IMR-90 (cell line): ENCODE data around the gene SVIL. TPM values are rescaled to one million over a fixed set of nuclear protein-coding genes. Genes with fewer than 3 reads are reported as not detected.

ENCODE experiments used
- ATAC-seq: fragments of 200-7000 bp; cut with Tn5 transposase; 2 replicates; pipeline ENCODE4 v1.9.1; 2020; ENCODE audit warnings: low read depth, mild to moderate bottlenecking, moderate library complexity
- BruUV-seq: library from RNA; stranded (reverse); fragments of 400-500 nt; replicated peaks from 2 replicates; lab custom pipeline; 2021; lab: Mats Ljungman, UMichigan
- CTCF ChIA-PET: fragments of 300-600 bp; formaldehyde crosslinking; extraction: SDS; loops from one replicate; lab custom pipeline; 2021; ENCODE audit warnings: antibody characterized with exemption; lab: Yijun Ruan, JAX
- POLR2A ChIA-PET: fragments of 300-600 bp; sonication (Branson Sonifier 250); formaldehyde crosslinking; loops from one replicate; lab custom pipeline; 2022; ENCODE audit warnings: antibody characterized with exemption; ENCODE audit not compliant: unreplicated experiment; lab: Charles Lee
- DNase-seq: peaks from one replicate; pipeline ENCODE4 v3.0.0; 2013
- H2AFZ ChIP-seq: replicated peaks from 2 replicates; pipeline ENCODE3; 2013; ENCODE audit warnings: low read length, mild to moderate bottlenecking; ENCODE audit not compliant: poor library complexity
- H2AK5ac ChIP-seq: 2 replicates; pipeline ENCODE4 v1.6.1; 2013; ENCODE audit warnings: low read depth, low read length, inconsistent platforms
- H2AK9ac ChIP-seq: replicated peaks from 2 replicates; pipeline ENCODE3; 2013; ENCODE audit warnings: mild to moderate bottlenecking, low read depth, low read length, moderate library complexity; ENCODE audit not compliant: poor library complexity
- H2BK120ac ChIP-seq: 2 replicates; pipeline ENCODE4 v1.6.1; 2013; ENCODE audit warnings: low read depth, low read length, inconsistent platforms
- H2BK15ac ChIP-seq: 3 replicates; pipeline ENCODE4 v1.6.1; 2013; ENCODE audit warnings: low read depth, low read length, inconsistent platforms
- H2BK20ac ChIP-seq: 2 replicates; pipeline ENCODE4 v1.6.1; 2013; ENCODE audit warnings: low read depth, mild to moderate bottlenecking, inconsistent platforms, low read length, moderate library complexity
- H2BK5ac ChIP-seq: 2 replicates; pipeline ENCODE4 v1.6.1; 2013; ENCODE audit warnings: mild to moderate bottlenecking, low read depth, low read length, inconsistent platforms; ENCODE audit not compliant: poor library complexity, severe bottlenecking
- H3K14ac ChIP-seq: replicated peaks from 2 replicates; pipeline ENCODE4 v1.6.1; 2013; ENCODE audit warnings: low read depth, low read length, inconsistent platforms
- H3K18ac ChIP-seq: 2 replicates; pipeline ENCODE4 v1.6.1; 2013; ENCODE audit warnings: low read depth, low read length, control low read depth
- H3K23ac ChIP-seq: 2 replicates; pipeline ENCODE4 v1.6.1; 2013; ENCODE audit warnings: low read depth, low read length, inconsistent platforms
- H3K27ac ChIP-seq: 2 replicates; pipeline ENCODE4 v1.5.1; 2013; ENCODE audit warnings: mild to moderate bottlenecking, control low read depth, low read length; ENCODE audit not compliant: insufficient read depth
- H3K27me3 ChIP-seq: 2 replicates; pipeline ENCODE4 v1.6.1; 2013; ENCODE audit warnings: low read length; ENCODE audit not compliant: control insufficient read depth, insufficient read depth
- H3K36me3 ChIP-seq: 2 replicates; pipeline ENCODE4 v1.6.1; 2013; ENCODE audit warnings: low read length, mixed read lengths; ENCODE audit not compliant: control insufficient read depth, insufficient read depth
- H3K4ac ChIP-seq: 2 replicates; pipeline ENCODE4 v1.6.1; 2013; ENCODE audit warnings: low read depth, low read length, inconsistent platforms
- H3K4me1 ChIP-seq: 2 replicates; pipeline ENCODE4 v1.6.1; 2013; ENCODE audit warnings: low read length, mixed read lengths; ENCODE audit not compliant: control insufficient read depth, insufficient read depth
- H3K4me2 ChIP-seq: 2 replicates; pipeline ENCODE4 v1.6.1; 2013; ENCODE audit warnings: low read depth, mild to moderate bottlenecking, control low read depth, low read length, moderate library complexity
- H3K4me3 ChIP-seq: 2 replicates; pipeline ENCODE4 v1.5.1; 2013; ENCODE audit warnings: low read depth, mild to moderate bottlenecking, control low read depth, low read length, moderate library complexity; ENCODE audit not compliant: insufficient read depth
- H3K56ac ChIP-seq: 2 replicates; pipeline ENCODE4 v1.6.1; 2013; ENCODE audit warnings: low read length, inconsistent platforms; ENCODE audit not compliant: insufficient read depth; ENCODE audit errors: extremely low read depth
- H3K79me1 ChIP-seq, 2 experiments: 2 replicates each; pipeline ENCODE4 v1.6.1; 2013; ENCODE audit warnings: low read length in 2 of 2, inconsistent platforms in 1 of 2, low read depth in 1 of 2
- H3K9ac ChIP-seq: 2 replicates; pipeline ENCODE4 v1.6.1; 2013; ENCODE audit warnings: low read depth, low read length, control low read depth
- H3K9me1 ChIP-seq: 2 replicates; pipeline ENCODE4 v1.6.1; 2013; ENCODE audit warnings: low read length, inconsistent platforms; ENCODE audit not compliant: insufficient read depth
- H3K9me3 ChIP-seq: 2 replicates; pipeline ENCODE4 v1.6.1; 2013; ENCODE audit warnings: low read length; ENCODE audit not compliant: control insufficient read depth, insufficient read depth
- H4K20me1 ChIP-seq: 2 replicates; pipeline ENCODE4 v1.6.1; 2013; ENCODE audit warnings: low read length, inconsistent platforms; ENCODE audit not compliant: insufficient read depth
- H4K5ac ChIP-seq: 2 replicates; pipeline ENCODE4 v1.6.1; 2013; ENCODE audit warnings: mild to moderate bottlenecking, low read depth, low read length, control low read depth
- H4K8ac ChIP-seq, 2 experiments: 2 replicates each; pipeline ENCODE4 v1.6.1; 2013; ENCODE audit warnings: low read depth in 2 of 2, low read length in 2 of 2, control low read depth in 1 of 2, inconsistent platforms in 1 of 2
- H4K91ac ChIP-seq: 2 replicates; pipeline ENCODE4 v1.6.1; 2013; ENCODE audit warnings: low read depth, low read length, inconsistent platforms; ENCODE audit not compliant: insufficient read depth
- BHLHE40 ChIP-seq: fragments of 150-350 bp; IDR thresholded peaks from 2 replicates; pipeline ENCODE4 v1.6.1; 2016; ENCODE audit warnings: mild to moderate bottlenecking, low read depth, low read length
- CEBPB ChIP-seq: IDR thresholded peaks from 2 replicates; pipeline ENCODE4 v1.6.1; 2012; ENCODE audit warnings: low read depth, low read length, improper control_type of control experiment
- FOS ChIP-seq: fragments of 150-350 bp; IDR thresholded peaks from 2 replicates; pipeline ENCODE4 v1.6.1; 2016; ENCODE audit warnings: low read depth, low read length
- MAFK ChIP-seq: IDR thresholded peaks from 2 replicates; pipeline ENCODE4 v1.6.1; 2012; ENCODE audit warnings: low read depth, low read length, improper control_type of control experiment
- MAZ ChIP-seq: IDR thresholded peaks from 2 replicates; pipeline ENCODE4 v1.6.1; 2012; ENCODE audit warnings: low read depth, mild to moderate bottlenecking, low read length, improper control_type of control experiment, moderate library complexity, borderline replicate concordance
- MXI1 ChIP-seq: IDR thresholded peaks from 2 replicates; pipeline ENCODE4 v1.6.1; 2012; ENCODE audit warnings: low read depth, mild to moderate bottlenecking, low read length, moderate library complexity, borderline replicate concordance
- NFE2L2 ChIP-seq: fragments of 150-350 bp; IDR thresholded peaks from 2 replicates; pipeline ENCODE4 v1.6.1; 2016; ENCODE audit warnings: low read depth, mild to moderate bottlenecking, low read length
- POLR2A ChIP-seq: IDR thresholded peaks from 2 replicates; pipeline ENCODE4 v1.6.1; 2012; ENCODE audit warnings: mild to moderate bottlenecking, low read depth, low read length
- RCOR1 ChIP-seq: IDR thresholded peaks from 2 replicates; pipeline ENCODE4 v1.6.1; 2012; ENCODE audit warnings: mild to moderate bottlenecking, low read length, improper control_type of control experiment; ENCODE audit not compliant: insufficient replicate concordance
- RFX5 ChIP-seq: IDR thresholded peaks from 2 replicates; pipeline ENCODE4 v1.8.0; 2012; ENCODE audit warnings: low read depth, mild to moderate bottlenecking, low read length, moderate library complexity
- USF2 ChIP-seq: fragments of 150-350 bp; IDR thresholded peaks from 2 replicates; pipeline ENCODE4 v1.6.1; 2017; ENCODE audit warnings: mild to moderate bottlenecking, antibody characterized with exemption, low read length, low read depth
- WGBS, 2 experiments: methylation state at CpG; one replicate each; pipeline versions ENCODE4 v1.1.5 to v1.1.7; 2013; ENCODE audit warnings: missing lambda C conversion rate in 2 of 2; ENCODE audit not compliant: insufficient read length in 1 of 2; ENCODE audit errors: extremely low coverage in 2 of 2; 5-methylcytosine and 5-hydroxymethylcytosine counted together
- dilution Hi-C: fragments of 300-500 bp; cut with HindIII; formaldehyde crosslinking; loops from one replicate; pipeline ENCODE4 v1.14.3; 2018; ENCODE audit warnings: low sequenced_read_pairs; ENCODE audit not compliant: unreplicated experiment
- in situ Hi-C: fragments of 300-500 bp; cut with MboI; formaldehyde crosslinking; loops from 3 replicates; pipeline ENCODE4 v1.14.3; 2019; ENCODE audit warnings: low sequenced_read_pairs, inconsistent platforms, mixed read lengths
- intact Hi-C: fragments of 100-400 bp; cut with micrococcal nuclease; formaldehyde crosslinking; loops from 2 replicates; pipeline ENCODE4 v1.10.0; 2022
- polyA plus RNA-seq, 3 experiments: library from polyadenylated mRNA; depleted of rRNA; stranded (reverse); fragments of >200 nt; gene quantifications; 2 replicates each; pipeline ENCODE4 v1.2.3, GENCODE V29; 2012; ENCODE audit warnings: low replicate concordance in 1 of 3
- total RNA-seq: library from RNA; depleted of rRNA; stranded (reverse); fragments of >200 nt; gene quantifications from 2 replicates; pipeline ENCODE4 v1.2.3, GENCODE V29; 2012
- TF ChIP-seq, protein P1 (sequence below): fragments of 150-350 bp; IDR thresholded peaks from 2 replicates; pipeline ENCODE4 v1.6.1; 2016; ENCODE audit warnings: low read depth, mild to moderate bottlenecking, low read length, moderate library complexity, borderline replicate concordance
- TF ChIP-seq, protein P2 (sequence below): conservative IDR thresholded peaks from 2 replicates; pipeline ENCODE4 v1.5.1; 2012; ENCODE audit warnings: mild to moderate bottlenecking, low read depth, low read length, improper control_type of control experiment

The SVIL gene
- total and polyA plus RNA-seq, 2 of the 4 experiments (the other 2 are of a cell fraction) = 11.5 to 11.6 TPM

DNA sequence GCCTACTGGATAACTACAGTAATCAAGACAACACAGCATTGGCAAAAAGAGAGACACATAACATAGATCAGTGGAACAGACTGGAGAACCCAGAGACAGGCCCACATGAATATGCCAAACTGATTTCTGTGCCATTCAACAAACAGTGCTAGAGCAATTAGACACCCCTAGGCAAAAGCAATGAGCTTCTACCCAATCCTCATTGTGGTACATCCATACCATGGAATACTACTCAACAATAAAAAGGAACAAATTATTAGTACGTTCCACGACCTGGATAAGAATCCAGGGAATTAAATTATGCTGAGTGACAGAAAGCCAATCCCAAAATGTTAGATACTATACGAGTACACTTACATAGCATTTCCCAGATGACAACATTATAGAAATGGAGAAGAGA lies 2.8 kb upstream of the SVIL start:
- no peak overlapping the region for H3K4me3 ChIP-seq
- H3K9me3 ChIP-seq = no peaks in the 10 kb centered on the region
- no peak for DNase-seq
- no peak overlapping the region for H3K4me2 ChIP-seq
- peaks cover 17% of the 10 kb centered on the region for H4K20me1 ChIP-seq
- H2BK15ac ChIP-seq = no peak overlapping the region
- H3K36me3 ChIP-seq = no peaks in the 10 kb centered on the region; the same call in 1 of the 2 replicates
- no peak overlapping the region for H3K9ac ChIP-seq
- no peak overlapping the region for H2BK120ac ChIP-seq
- dilution Hi-C loops (no loop called here), intact Hi-C loops (no loop called here), in situ Hi-C loops (no loop called here)
- H3K79me1 ChIP-seq = peaks cover 18 to 70% of the 10 kb centered on the region in 2 experiments; a peak in 3 of 4 replicates
- no peak overlapping the region for H4K8ac ChIP-seq
- H3K27me3 ChIP-seq = no peaks in the 10 kb centered on the region
- H4K5ac ChIP-seq = no peak overlapping the region
- ATAC-seq = no peak
- H2AK9ac ChIP-seq = no peak overlapping the region
- no peak overlapping the region for H3K27ac ChIP-seq
- H2AFZ ChIP-seq = no peak overlapping the region
- TF ChIP-seq POLR2A = no peak
- TF ChIP-seq MXI1 = no peak
- no peak for TF ChIP-seq CEBPB
- no peak for TF ChIP-seq RFX5
- TF ChIP-seq USF2 = no peak
- no peak for TF ChIP-seq BHLHE40
- TF ChIP-seq, protein P1, sequence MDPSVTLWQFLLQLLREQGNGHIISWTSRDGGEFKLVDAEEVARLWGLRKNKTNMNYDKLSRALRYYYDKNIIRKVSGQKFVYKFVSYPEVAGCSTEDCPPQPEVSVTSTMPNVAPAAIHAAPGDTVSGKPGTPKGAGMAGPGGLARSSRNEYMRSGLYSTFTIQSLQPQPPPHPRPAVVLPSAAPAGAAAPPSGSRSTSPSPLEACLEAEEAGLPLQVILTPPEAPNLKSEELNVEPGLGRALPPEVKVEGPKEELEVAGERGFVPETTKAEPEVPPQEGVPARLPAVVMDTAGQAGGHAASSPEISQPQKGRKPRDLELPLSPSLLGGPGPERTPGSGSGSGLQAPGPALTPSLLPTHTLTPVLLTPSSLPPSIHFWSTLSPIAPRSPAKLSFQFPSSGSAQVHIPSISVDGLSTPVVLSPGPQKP = no peak
- TF ChIP-seq MAZ = no peak
- no peak for TF ChIP-seq MAFK
- TF ChIP-seq FOS = no peak
- no peak for TF ChIP-seq RCOR1
- TF ChIP-seq, protein P2, sequence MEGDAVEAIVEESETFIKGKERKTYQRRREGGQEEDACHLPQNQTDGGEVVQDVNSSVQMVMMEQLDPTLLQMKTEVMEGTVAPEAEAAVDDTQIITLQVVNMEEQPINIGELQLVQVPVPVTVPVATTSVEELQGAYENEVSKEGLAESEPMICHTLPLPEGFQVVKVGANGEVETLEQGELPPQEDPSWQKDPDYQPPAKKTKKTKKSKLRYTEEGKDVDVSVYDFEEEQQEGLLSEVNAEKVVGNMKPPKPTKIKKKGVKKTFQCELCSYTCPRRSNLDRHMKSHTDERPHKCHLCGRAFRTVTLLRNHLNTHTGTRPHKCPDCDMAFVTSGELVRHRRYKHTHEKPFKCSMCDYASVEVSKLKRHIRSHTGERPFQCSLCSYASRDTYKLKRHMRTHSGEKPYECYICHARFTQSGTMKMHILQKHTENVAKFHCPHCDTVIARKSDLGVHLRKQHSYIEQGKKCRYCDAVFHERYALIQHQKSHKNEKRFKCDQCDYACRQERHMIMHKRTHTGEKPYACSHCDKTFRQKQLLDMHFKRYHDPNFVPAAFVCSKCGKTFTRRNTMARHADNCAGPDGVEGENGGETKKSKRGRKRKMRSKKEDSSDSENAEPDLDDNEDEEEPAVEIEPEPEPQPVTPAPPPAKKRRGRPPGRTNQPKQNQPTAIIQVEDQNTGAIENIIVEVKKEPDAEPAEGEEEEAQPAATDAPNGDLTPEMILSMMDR = no peak
- no peak for TF ChIP-seq NFE2L2
- peaks cover 11% of the 10 kb centered on the region for H3K4me1 ChIP-seq
- H3K18ac ChIP-seq = no peak overlapping the region
- ChIA-PET CTCF (no interaction called here), POLR2A (no interaction called here)
- no peak overlapping the region for H3K23ac ChIP-seq
- WGBS, 2 experiments = no CpG with 5 or more reads among the region's 3 CpGs
- no peak overlapping the region for H3K56ac ChIP-seq
- no peak overlapping the region for H2BK5ac ChIP-seq
- H3K14ac ChIP-seq = no peak overlapping the region
- no peak overlapping the region for H2AK5ac ChIP-seq
- no peak overlapping the region for H2BK20ac ChIP-seq
- BruUV-seq = no TSS peak
- no peak overlapping the region for H3K4ac ChIP-seq
- H4K91ac ChIP-seq = no peak overlapping the region
- peaks cover 14% of the 10 kb centered on the region for H3K9me1 ChIP-seq
